Measurements from ENCODE around the gene LEO1. TPM values are rescaled to one million over a fixed set of nuclear protein-coding genes. Genes with fewer than 3 reads are reported as not detected.

LEO1 gene
- total and polyA plus RNA-seq, 10 of the 15 experiments (the other 5 are each of a cell fraction or from before 2014, with no cell fraction given) = 13.6 to 50.6 (median 32.4) TPM

DNA sequence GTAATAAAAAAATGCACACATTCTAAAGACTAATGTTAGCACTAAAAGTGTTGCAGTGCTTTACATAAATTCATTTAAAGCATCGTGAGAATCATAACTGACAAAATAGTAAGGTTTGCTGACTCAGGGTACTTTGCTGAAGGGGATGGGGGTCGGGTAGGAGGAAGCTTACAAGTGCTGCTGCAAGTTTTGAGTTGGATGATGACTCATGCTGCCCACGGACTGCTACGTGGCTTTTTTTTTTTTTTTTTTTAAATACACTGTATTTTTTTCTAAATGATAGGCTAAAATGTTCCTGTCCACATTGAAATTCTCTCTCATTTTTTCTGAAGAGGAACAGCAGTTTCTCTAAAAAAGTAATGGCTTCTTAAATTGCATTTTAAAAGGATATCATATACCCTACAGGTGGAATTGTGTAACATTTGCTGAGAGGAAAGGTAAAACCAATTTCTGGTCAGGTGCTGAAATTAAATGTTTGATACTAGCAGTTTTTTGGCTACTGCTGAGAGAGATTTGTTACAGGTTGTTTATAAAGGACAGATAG lies 49.6 kb upstream of the LEO1 start (continued):
- TF ChIP-seq, protein P1, sequence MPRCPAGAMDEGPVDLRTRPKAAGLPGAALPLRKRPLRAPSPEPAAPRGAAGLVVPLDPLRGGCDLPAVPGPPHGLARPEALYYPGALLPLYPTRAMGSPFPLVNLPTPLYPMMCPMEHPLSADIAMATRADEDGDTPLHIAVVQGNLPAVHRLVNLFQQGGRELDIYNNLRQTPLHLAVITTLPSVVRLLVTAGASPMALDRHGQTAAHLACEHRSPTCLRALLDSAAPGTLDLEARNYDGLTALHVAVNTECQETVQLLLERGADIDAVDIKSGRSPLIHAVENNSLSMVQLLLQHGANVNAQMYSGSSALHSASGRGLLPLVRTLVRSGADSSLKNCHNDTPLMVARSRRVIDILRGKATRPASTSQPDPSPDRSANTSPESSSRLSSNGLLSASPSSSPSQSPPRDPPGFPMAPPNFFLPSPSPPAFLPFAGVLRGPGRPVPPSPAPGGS (IDR thresholded peaks at IDR 0.05; ENCODE audit: borderline replicate concordance, insufficient read depth, low read depth, low read length, poor library complexity, severe bottlenecking) = peak; percentile 73
- TF ChIP-seq FOXK2 (IDR thresholded peaks at IDR 0.05) = no peak
- no peak for TF ChIP-seq BRCA1 (IDR thresholded peaks at IDR 0.05; ENCODE audit: low read depth, low read length)
- no peak for TF ChIP-seq IKZF2 (IDR thresholded peaks at IDR 0.05)
- TF ChIP-seq SIN3A (IDR thresholded peaks at IDR 0.05; ENCODE audit: low read depth, low read length) = 0 out of 2 replicates have a peak, but pooled peaks have one; percentile 56
- TF ChIP-seq MAX (IDR thresholded peaks at IDR 0.05; ENCODE audit: low read depth, low read length) = no peak
- TF ChIP-seq STAT1 (conservative IDR thresholded peaks at IDR 0.05) = no peak
- TF ChIP-seq, protein P2, sequence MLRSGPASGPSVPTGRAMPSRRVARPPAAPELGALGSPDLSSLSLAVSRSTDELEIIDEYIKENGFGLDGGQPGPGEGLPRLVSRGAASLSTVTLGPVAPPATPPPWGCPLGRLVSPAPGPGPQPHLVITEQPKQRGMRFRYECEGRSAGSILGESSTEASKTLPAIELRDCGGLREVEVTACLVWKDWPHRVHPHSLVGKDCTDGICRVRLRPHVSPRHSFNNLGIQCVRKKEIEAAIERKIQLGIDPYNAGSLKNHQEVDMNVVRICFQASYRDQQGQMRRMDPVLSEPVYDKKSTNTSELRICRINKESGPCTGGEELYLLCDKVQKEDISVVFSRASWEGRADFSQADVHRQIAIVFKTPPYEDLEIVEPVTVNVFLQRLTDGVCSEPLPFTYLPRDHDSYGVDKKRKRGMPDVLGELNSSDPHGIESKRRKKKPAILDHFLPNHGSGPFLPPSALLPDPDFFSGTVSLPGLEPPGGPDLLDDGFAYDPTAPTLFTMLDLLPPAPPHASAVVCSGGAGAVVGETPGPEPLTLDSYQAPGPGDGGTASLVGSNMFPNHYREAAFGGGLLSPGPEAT (IDR thresholded peaks at IDR 0.05; ENCODE audit: low read depth) = no peak
- no peak for TF ChIP-seq ZNF207 (IDR thresholded peaks at IDR 0.05; ENCODE audit: borderline replicate concordance)
- peak in 1 of 2 experiments; percentile 9; a peak in 1 of 4 replicates for TF ChIP-seq EP300 (IDR thresholded peaks at IDR 0.05; ENCODE audit: borderline replicate concordance in 1 of 2, control insufficient read depth in 1 of 2, low read depth in 2 of 2, low read length in 2 of 2)
- TF ChIP-seq, protein P3, sequence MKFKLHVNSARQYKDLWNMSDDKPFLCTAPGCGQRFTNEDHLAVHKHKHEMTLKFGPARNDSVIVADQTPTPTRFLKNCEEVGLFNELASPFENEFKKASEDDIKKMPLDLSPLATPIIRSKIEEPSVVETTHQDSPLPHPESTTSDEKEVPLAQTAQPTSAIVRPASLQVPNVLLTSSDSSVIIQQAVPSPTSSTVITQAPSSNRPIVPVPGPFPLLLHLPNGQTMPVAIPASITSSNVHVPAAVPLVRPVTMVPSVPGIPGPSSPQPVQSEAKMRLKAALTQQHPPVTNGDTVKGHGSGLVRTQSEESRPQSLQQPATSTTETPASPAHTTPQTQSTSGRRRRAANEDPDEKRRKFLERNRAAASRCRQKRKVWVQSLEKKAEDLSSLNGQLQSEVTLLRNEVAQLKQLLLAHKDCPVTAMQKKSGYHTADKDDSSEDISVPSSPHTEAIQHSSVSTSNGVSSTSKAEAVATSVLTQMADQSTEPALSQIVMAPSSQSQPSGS (IDR thresholded peaks at IDR 0.05; ENCODE audit: low read length) = peak; percentile 92
- TF ChIP-seq CHD2 (IDR thresholded peaks at IDR 0.05; ENCODE audit: borderline replicate concordance, low read depth, low read length) = peak; percentile 50; the same call in 1 of the 2 replicates
- no peak; the same call in 1 of the 2 replicates for TF ChIP-seq SMC3 (IDR thresholded peaks at IDR 0.05; ENCODE audit: borderline replicate concordance, low read length)
- TF ChIP-seq, protein P4, sequence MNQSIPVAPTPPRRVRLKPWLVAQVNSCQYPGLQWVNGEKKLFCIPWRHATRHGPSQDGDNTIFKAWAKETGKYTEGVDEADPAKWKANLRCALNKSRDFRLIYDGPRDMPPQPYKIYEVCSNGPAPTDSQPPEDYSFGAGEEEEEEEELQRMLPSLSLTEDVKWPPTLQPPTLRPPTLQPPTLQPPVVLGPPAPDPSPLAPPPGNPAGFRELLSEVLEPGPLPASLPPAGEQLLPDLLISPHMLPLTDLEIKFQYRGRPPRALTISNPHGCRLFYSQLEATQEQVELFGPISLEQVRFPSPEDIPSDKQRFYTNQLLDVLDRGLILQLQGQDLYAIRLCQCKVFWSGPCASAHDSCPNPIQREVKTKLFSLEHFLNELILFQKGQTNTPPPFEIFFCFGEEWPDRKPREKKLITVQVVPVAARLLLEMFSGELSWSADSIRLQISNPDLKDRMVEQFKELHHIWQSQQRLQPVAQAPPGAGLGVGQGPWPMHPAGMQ (IDR thresholded peaks at IDR 0.05; ENCODE audit: borderline replicate concordance) = no peak
- peak; percentile 82 for TF ChIP-seq NBN (IDR thresholded peaks at IDR 0.05)
- no peak for TF ChIP-seq RCOR1 (conservative IDR thresholded peaks at IDR 0.05; ENCODE audit: low read depth, low read length)
- TF ChIP-seq BHLHE40 (IDR thresholded peaks at IDR 0.05; ENCODE audit: borderline replicate concordance in 1 of 2, low read depth in 2 of 2, low read length in 1 of 2) = peak in 1 of 2 experiments; percentile 58; a peak in 2 of 4 replicates
- no peak for TF ChIP-seq IKZF1 (conservative IDR thresholded peaks at IDR 0.05)
- TF ChIP-seq BACH1 (IDR thresholded peaks at IDR 0.05; ENCODE audit: borderline replicate concordance) = peak; percentile 99
- no peak for TF ChIP-seq KAT2A (conservative IDR thresholded peaks at IDR 0.05; ENCODE audit: control insufficient read depth, low read depth, low read length)
- TF ChIP-seq ZBTB11 (CRISPR knock-in tag; IDR thresholded peaks at IDR 0.05) = no peak
